Measurements from ENCODE around the gene HOXB5.

The HOXB5 gene

DNA sequence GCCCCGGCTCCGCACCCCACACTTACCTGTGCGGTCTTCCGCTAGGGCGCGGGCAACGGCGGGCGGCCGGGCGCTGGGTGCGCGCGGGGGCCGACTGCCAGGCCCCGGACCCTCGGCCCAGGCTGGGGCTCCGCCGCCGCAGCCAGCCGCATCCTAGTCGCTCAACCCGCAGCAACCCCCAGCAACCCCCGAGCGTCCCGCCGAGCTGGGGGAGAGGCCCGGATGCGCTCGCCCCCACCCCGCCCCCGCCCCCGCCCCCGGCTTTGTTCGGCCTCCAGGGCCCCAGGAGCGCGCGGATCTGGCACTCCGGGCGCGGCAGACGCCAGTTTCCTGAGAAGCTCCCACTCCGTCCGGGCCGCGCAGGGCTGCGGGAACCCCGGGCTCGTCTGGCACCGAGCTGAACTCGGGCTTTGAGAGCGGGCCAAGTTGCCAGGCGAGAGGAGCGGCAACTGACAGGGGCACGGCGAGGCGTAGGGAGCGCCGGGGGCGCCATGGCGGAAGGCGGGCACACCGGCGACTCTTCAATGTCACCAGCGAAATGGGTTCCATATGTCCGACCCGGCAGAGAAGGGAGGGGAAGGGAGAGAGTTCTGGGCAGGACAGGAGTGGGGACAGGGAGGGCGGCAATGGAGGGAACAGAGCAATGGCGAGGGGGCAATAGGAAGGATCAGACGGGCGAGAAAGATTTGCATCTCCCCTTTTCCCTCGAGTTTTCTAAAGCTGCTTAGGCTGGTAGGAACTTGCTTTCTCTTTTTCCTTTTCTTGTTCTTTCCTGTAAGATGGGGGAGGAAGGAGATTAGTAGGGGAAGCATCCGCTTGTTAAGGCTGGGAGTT, 29.2 kb downstream of the HOXB5 start:
- in situ Hi-C loops (cut with HindIII; ENCODE audit: low sequenced_read_pairs): no loop called here

GRCh38 chr17:48563867-48564187, 29.8 kb downstream of the HOXB5 start:
- in situ Hi-C loops (cut with HindIII; ENCODE audit: low sequenced_read_pairs): no loop called here

- in situ Hi-C loops (cut with HindIII; ENCODE audit: low sequenced_read_pairs): no loop called here
Measured at GRCh38 chr17:48563385-48563838, 30.2 kb downstream of the HOXB5 start.

- in situ Hi-C loops (cut with HindIII; ENCODE audit: low sequenced_read_pairs): no loop called here
Measured at GRCh38 chr17:48562934-48563333, 30.6 kb downstream of the HOXB5 start.

GRCh38 chr17:48561884-48562810, 31.4 kb downstream of the HOXB5 start:
- in situ Hi-C loops (cut with HindIII; ENCODE audit: low sequenced_read_pairs): no loop called here

- in situ Hi-C loops (cut with HindIII; ENCODE audit: low sequenced_read_pairs): no loop called here
Measured at GRCh38 chr17:48559840-48560817, 33.5 kb downstream of the HOXB5 start.

DNA sequence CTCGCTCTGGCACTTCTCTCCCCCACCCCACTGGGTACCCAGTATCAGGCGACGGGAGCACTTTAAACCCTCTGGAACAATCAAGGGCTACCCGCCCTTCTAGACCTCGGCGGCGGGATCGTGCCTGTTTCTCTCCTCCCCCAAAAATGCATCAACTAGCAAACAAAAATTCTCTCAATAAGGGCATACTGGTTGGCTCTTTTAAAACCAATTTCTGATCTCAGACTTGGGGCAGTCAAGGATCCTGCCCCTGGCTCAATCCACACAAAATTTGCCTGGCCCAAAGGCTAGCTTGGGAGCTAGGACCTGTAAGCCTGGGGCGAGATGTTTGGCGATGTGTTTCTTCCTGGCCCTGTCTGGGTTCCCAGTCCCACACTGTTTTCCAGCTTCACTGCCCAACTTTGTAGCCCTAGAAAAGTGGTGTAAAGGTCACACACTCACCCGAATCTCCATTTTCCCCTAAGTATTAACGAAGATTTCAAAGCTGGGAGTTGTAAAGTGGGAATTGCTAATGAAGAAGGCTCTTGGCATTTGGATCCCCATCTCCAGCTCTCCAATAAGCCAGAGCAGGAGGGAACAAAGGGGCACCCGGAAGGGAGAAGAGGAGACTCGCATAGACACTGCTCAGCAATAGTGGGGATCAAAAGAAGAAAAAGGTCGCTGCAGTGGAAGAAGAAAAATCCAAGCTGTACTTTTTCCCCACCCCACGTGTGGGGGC, 34.3 kb downstream of the HOXB5 start:
- in situ Hi-C loops (cut with HindIII; ENCODE audit: low sequenced_read_pairs): no loop called here

DNA sequence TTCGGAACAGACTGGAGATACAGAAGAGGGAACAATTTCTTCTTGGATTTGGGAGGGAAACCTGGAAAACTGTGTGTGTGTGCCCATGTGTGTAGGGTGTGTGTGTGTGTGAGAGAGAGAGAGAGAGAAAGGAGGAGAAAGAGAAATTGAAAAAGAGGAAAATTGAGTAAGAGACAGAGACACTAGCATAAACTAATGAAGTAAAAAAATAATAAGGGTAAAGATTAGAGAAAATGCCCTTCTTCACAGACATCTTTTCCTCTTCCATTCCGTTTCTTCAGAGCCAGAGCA, 34.8 kb downstream of the HOXB5 start:
- in situ Hi-C loops (cut with HindIII; ENCODE audit: low sequenced_read_pairs): no loop called here

DNA sequence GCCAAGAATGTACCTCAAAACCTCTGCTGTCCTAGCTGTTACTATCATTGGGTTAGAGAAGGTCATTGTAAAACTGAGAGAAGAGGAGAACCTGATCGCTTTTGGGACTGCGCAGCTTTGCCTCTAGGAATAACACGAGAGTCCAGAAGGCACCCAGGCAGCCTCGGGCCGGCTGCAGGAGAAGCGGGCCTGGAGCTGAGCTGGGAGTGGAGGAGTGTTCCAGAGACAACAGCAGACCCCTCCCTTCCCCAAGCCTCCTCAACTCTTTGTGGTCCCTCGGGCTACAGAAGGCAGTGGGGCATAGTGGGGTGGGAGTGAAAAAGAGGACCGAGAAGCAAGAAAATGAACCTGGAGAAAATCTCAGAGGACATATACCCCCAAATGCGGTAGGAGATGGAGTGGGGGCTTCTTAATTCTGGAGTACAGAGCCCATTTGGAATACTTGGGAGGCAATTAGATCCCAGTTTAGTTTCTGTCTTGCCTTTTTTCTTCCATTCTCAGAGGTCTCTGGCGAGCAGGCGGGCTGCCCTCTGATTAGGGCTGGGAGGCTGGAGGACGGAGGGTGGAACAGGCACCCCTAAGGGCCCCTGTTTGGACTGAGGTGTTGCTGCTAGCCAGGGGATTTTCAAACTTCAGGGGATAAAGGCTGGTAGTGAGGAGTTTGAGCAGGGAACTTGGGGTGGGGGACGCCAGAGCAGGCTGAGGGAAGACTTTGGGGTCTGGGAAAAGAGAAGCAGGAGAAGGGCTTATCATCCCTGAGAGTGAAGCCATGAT, 35.3 kb downstream of the HOXB5 start:
- in situ Hi-C loops (cut with HindIII; ENCODE audit: low sequenced_read_pairs): no loop called here

- in situ Hi-C loops (cut with HindIII; ENCODE audit: low sequenced_read_pairs): no loop called here
Measured at GRCh38 chr17:48556576-48557401, 36.8 kb downstream of the HOXB5 start.

- in situ Hi-C loops (cut with HindIII; ENCODE audit: low sequenced_read_pairs): no loop called here
Measured at GRCh38 chr17:48556229-48556575, 37.4 kb downstream of the HOXB5 start.

DNA sequence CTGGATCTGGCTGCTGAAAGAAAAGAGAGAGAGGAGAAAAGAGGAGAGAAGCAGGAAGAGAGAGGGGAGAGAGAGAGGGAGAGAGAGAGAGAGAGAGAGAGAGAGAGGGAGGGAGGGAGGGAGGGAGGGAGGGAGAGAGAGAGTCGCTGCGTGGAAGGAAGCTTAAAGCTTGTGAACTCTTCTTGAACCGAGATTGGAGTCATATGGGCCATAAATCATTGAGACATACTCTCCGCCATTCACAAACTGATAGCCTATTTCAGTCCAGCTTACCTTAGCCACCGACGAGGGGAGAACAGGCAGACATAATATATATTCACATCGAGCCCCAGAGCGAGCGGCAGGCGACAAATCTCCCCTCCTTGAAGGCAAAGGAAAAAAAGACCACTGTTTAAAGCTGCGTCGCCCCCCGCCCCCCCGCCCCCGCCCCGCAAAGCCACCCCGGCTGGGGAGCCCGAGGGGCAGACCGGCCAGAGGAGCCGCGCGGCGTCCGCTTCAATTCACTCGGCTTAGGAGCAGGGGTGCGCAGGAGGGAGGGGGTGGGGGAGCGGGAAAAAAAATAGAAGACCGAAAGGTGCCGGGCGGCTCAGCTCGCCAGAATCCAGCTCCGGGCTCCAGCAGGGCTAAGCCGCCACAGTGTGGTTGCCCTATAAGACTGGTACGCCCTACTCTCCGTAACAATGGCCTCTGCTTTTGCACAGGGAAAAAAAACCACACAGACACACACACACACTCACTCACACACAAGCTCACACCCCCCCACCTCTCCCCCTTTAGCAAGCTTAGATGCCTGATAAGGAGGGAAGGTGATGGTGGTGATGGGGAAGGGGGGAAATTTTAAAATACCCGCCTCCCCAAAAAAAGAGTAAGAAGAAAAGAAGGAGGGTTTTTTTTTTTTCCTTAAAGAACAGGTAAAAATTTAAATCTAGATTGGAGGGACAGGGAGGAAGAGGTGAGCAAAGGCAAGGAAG, 38.0 kb downstream of the HOXB5 start:
- in situ Hi-C loops (cut with HindIII; ENCODE audit: low sequenced_read_pairs): no loop called here

- in situ Hi-C loops (cut with HindIII; ENCODE audit: low sequenced_read_pairs): no loop called here
Measured at GRCh38 chr17:48554412-48555257, 38.9 kb downstream of the HOXB5 start.

DNA sequence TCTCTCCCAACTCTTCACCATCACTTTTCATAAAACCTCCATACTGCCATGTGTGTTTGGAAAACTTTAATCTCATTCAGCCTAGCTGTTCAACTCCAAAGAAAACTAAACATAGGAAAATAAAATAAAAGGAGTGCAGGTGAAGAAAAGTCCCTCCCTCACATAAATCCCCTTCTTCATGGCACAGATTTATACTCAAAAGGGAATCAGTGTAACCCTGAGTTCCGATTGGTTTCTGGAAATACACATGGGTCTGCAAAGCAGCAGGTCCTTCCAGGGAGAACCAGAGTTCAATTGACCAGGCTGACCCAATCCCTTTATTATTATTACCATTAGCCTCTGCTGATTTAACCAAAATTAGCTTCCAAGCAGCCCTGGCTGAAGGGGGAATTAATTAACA, 39.8 kb downstream of the HOXB5 start:
- in situ Hi-C loops (cut with HindIII; ENCODE audit: low sequenced_read_pairs): no loop called here

- in situ Hi-C loops (cut with HindIII; ENCODE audit: low sequenced_read_pairs): no loop called here
Measured at GRCh38 chr17:48553190-48553547, 40.4 kb downstream of the HOXB5 start.

DNA sequence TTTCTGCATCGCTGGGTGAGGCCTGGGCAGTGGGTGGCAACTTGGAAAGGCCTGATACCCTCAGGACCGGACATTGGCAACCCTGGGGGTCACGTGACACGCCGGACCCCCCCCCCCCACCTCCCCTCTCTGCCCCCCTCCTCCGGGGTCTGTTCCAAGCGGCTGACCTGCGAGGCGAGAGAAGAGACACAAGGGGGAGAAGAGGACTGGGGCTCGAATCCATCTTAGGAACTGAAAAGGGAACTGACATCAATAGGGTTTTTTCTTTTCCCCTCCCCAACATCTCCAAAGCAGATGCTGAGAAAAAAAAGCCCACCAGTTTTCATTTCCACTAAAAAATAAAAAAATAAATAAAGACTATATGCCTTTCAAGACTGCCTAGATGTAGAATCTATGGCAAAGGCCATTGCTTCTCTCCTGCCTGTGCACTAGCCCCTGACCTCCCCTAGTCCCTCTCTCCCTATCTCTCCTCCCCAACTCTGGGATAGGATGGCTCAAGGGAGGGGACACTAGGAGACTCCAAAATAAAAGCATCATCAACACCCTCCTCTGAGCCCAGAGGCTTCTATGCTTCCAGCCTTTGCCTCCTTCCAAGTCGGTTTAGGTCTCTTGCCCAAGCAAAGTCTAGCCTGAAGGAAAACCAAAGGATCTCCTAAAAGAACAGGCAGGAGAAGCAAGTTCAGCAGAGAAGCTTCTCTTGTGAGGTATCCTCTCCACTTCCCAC, 41.0 kb downstream of the HOXB5 start:
- in situ Hi-C loops (cut with HindIII; ENCODE audit: low sequenced_read_pairs): no loop called here
